Jurkat, Clone E6-1 (cell line): ENCODE measurements around the gene ALDH3A1.

Source experiments
- DNase-seq: peaks from one replicate; pipeline ENCODE4 v3.0.0-alpha.2; 2011; ENCODE audit warnings: low read depth, low spot score
- H3K4me3 ChIP-seq: 2 replicates; pipeline ENCODE4 v1.5.1; 2011; ENCODE audit warnings: mild to moderate bottlenecking, low read length, control low read depth, moderate library complexity

The ALDH3A1 gene

GRCh38 chr17:19725486-19725885, 22.6 kb downstream of the ALDH3A1 start:
- no peak for DNase-seq
- H3K4me3 ChIP-seq, result no peak overlapping the region

- H3K4me3 ChIP-seq, result no peak overlapping the region
- no peak for DNase-seq
These were observed 23.3 kb downstream of the ALDH3A1 start for GRCh38 chr17:19724501-19725420.

GRCh38 chr17:19723964-19724363, 24.1 kb downstream of the ALDH3A1 start:
- no peak for DNase-seq
- no peak overlapping the region for H3K4me3 ChIP-seq

- no peak overlapping the region for H3K4me3 ChIP-seq
- no peak for DNase-seq
These were observed 27.3 kb downstream of the ALDH3A1 start for GRCh38 chr17:19720631-19721426.

GRCh38 chr17:19720210-19720475, 28.0 kb downstream of the ALDH3A1 start:
- H3K4me3 ChIP-seq, result no peak overlapping the region
- DNase-seq, result no peak

GRCh38 chr17:19719355-19720209, 28.5 kb downstream of the ALDH3A1 start:
- DNase-seq, result no peak
- H3K4me3 ChIP-seq, result no peak overlapping the region

- DNase-seq, result no peak
These were observed 29.3 kb downstream of the ALDH3A1 start for GRCh38 chr17:19718613-19719354.

GRCh38 chr17:19718041-19718612, 30.0 kb downstream of the ALDH3A1 start:
- DNase-seq, result no peak
- H3K4me3 ChIP-seq, result no peak overlapping the region

More at GRCh38 chr17:19718613-19719354, 29.3 kb downstream of the ALDH3A1 start:
- H3K4me3 ChIP-seq, result no peak overlapping the region

- no peak for DNase-seq
- H3K4me3 ChIP-seq, result no peak overlapping the region
These were observed 30.6 kb downstream of the ALDH3A1 start for GRCh38 chr17:19717411-19717908.

- DNase-seq, result no peak
- H3K4me3 ChIP-seq, result no peak overlapping the region
These were observed 31.1 kb downstream of the ALDH3A1 start for GRCh38 chr17:19717031-19717360.

- DNase-seq, result no peak
- no peak within 1 kb of the TSS for H3K4me3 ChIP-seq
These were observed 31.7 kb downstream of the ALDH3A1 start, which contains the start of gene SLC47A2 for GRCh38 chr17:19716108-19717030. SLC47A2 (minus strand) TSS chr17:19716584; CDS start chr17:19716555, 29 bp downstream.

GRCh38 chr17:19714542-19715411, 33.3 kb downstream of the ALDH3A1 start:
- no peak overlapping the region for H3K4me3 ChIP-seq
- no peak for DNase-seq

GRCh38 chr17:19713901-19714361, 34.2 kb downstream of the ALDH3A1 start:
- no peak for DNase-seq
- no peak overlapping the region for H3K4me3 ChIP-seq

- DNase-seq, result no peak
- no peak overlapping the region for H3K4me3 ChIP-seq
These were observed 34.6 kb downstream of the ALDH3A1 start for GRCh38 chr17:19713462-19713861.

GRCh38 chr17:19712436-19713004, 35.6 kb downstream of the ALDH3A1 start:
- DNase-seq, result no peak
- H3K4me3 ChIP-seq, result no peak overlapping the region

- no peak for DNase-seq
- H3K4me3 ChIP-seq, result no peak overlapping the region
These were observed 38.3 kb downstream of the ALDH3A1 start for GRCh38 chr17:19709841-19710240.
